GM23248 (cell line): ENCODE data around the gene AGRN. TPM values are rescaled to one million over a fixed set of nuclear protein-coding genes. Genes with fewer than 3 reads are reported as not detected.

ENCODE experiments used
- DNase-seq: peaks from one replicate; pipeline ENCODE4 v3.0.0-alpha.2; 2015
- H2AFZ ChIP-seq: fragments of 200-600 bp; sonication (generic); 2 replicates; pipeline ENCODE4 v1.6.1; 2016; ENCODE audit warnings: antibody characterized with exemption
- H3F3A ChIP-seq: fragments of 200-600 bp; sonication (generic); 2 replicates; pipeline ENCODE4 v1.6.1; 2016; ENCODE audit warnings: mild to moderate bottlenecking, antibody characterized with exemption, mixed run types; ENCODE audit not compliant: insufficient read depth
- H3K27ac ChIP-seq: fragments of 200-600 bp; sonication (generic); 2 replicates; pipeline ENCODE4 v1.5.1; 2016; ENCODE audit warnings: mild to moderate bottlenecking
- H3K27me3 ChIP-seq: fragments of 200-600 bp; sonication (generic); replicated peaks from 2 replicates; pipeline ENCODE4 v1.6.1; 2016; ENCODE audit warnings: mild to moderate bottlenecking; ENCODE audit not compliant: insufficient read depth
- H3K36me3 ChIP-seq: fragments of 200-600 bp; sonication (generic); 2 replicates; pipeline ENCODE4 v1.6.1; 2016; ENCODE audit warnings: low read depth, mild to moderate bottlenecking
- H3K4me1 ChIP-seq: fragments of 200-600 bp; sonication (generic); 2 replicates; pipeline ENCODE4 v1.6.1; 2016; ENCODE audit warnings: mild to moderate bottlenecking; ENCODE audit not compliant: insufficient read depth
- H3K4me2 ChIP-seq: fragments of 200-600 bp; sonication (generic); one replicate; pipeline ENCODE4 v1.6.1; 2016; ENCODE audit warnings: mild to moderate bottlenecking; ENCODE audit not compliant: unreplicated experiment
- H3K4me3 ChIP-seq: fragments of 200-600 bp; sonication (generic); 2 replicates; pipeline ENCODE4 v1.5.1; 2016; ENCODE audit warnings: mild to moderate bottlenecking
- H3K79me2 ChIP-seq: fragments of 200-600 bp; sonication (generic); 2 replicates; pipeline ENCODE4 v1.6.1; 2016; ENCODE audit warnings: mild to moderate bottlenecking; ENCODE audit not compliant: insufficient read depth
- H3K9ac ChIP-seq: fragments of 200-600 bp; sonication (generic); 2 replicates; pipeline ENCODE4 v1.6.1; 2016; ENCODE audit warnings: mild to moderate bottlenecking
- H3K9me2 ChIP-seq: fragments of 200-600 bp; sonication (generic); 2 replicates; pipeline ENCODE4 v1.6.1; 2016; ENCODE audit warnings: mixed run types, mild to moderate bottlenecking, moderate library complexity; ENCODE audit not compliant: insufficient read depth
- H3K9me3 ChIP-seq: fragments of 200-600 bp; sonication (generic); one replicate; pipeline ENCODE4 v1.6.1; 2017; ENCODE audit warnings: low read depth
- H4K20me1 ChIP-seq: fragments of 200-600 bp; sonication (generic); 2 replicates; pipeline ENCODE4 v1.6.0; 2016; ENCODE audit not compliant: insufficient read depth
- EZH2 ChIP-seq: fragments of 200-600 bp; sonication (generic); IDR thresholded peaks from 2 replicates; pipeline ENCODE4 v1.6.1; 2018; ENCODE audit warnings: antibody characterized with exemption, mild to moderate bottlenecking; ENCODE audit not compliant: insufficient read depth, poor library complexity, severe bottlenecking
- EZH2phosphoT487 ChIP-seq: fragments of 200-600 bp; sonication (generic); IDR thresholded peaks from 2 replicates; pipeline ENCODE4 v1.6.1; 2018; ENCODE audit warnings: antibody characterized with exemption, moderate library complexity, mild to moderate bottlenecking, low read depth; ENCODE audit not compliant: insufficient read depth
- WGBS, 2 experiments: methylation state at CpG; one replicate each; pipeline ENCODE4 v1.1.6; 2015 to 2017; ENCODE audit warnings: low lambda C conversion rate in 2 of 2, low coverage in 1 of 2; ENCODE audit errors: missing lambda C conversion rate in 2 of 2; 5-methylcytosine and 5-hydroxymethylcytosine counted together
- in situ Hi-C: fragments of 300-500 bp; cut with MboI; formaldehyde crosslinking; loops from 2 replicates; pipeline ENCODE4 v1.15.0; 2020
- polyA plus RNA-seq: library from polyadenylated mRNA; unstranded; fragments of >200 nt; fragmentation: Nextera tagmentation; extraction: Ambion mirVana; gene quantifications from 2 replicates; pipeline ENCODE4 v1.2.1, GENCODE V29; 2016
- total RNA-seq: library from RNA; depleted of rRNA; stranded (reverse); fragments of >200 nt; shearing (Covaris generic); gene quantifications from 2 replicates; pipeline ENCODE4 v1.2.3, GENCODE V29; 2014

AGRN gene
- total and polyA plus RNA-seq, 2 experiments from 2014 or later = 1.4 to 43.2 TPM

GRCh38 chr1:1058921-1059493 lies 39.1 kb downstream of the AGRN start:
- H2AFZ ChIP-seq = peak overlapping the region; percentile 54
- H3K27me3 ChIP-seq = peaks cover 24% of the 10 kb centered on the region
- H3K4me3 ChIP-seq = peak overlapping the region; percentile 66
- H3K4me2 ChIP-seq = peak overlapping the region; percentile 66
- no peaks in the 10 kb centered on the region for H3K4me1 ChIP-seq
- no peaks in the 10 kb centered on the region for H3K9me2 ChIP-seq
- TF ChIP-seq EZH2 (no peak), EZH2phosphoT487 (no peak)
- no peaks in the 10 kb centered on the region for H3K36me3 ChIP-seq
- H3K27ac ChIP-seq = no peak overlapping the region
- H3F3A ChIP-seq = no peaks in the 10 kb centered on the region
- in situ Hi-C loops = no loop called here
- no peaks in the 10 kb centered on the region for H3K9me3 ChIP-seq
- H3K9ac ChIP-seq = no peak overlapping the region
- H3K79me2 ChIP-seq = no peaks in the 10 kb centered on the region
- 3 to 7% methylated on average over 22 to 45 of the region's 48 CpGs for WGBS, 2 experiments
- DNase-seq = peak; percentile 41
- H4K20me1 ChIP-seq = no peaks in the 10 kb centered on the region

DNA sequence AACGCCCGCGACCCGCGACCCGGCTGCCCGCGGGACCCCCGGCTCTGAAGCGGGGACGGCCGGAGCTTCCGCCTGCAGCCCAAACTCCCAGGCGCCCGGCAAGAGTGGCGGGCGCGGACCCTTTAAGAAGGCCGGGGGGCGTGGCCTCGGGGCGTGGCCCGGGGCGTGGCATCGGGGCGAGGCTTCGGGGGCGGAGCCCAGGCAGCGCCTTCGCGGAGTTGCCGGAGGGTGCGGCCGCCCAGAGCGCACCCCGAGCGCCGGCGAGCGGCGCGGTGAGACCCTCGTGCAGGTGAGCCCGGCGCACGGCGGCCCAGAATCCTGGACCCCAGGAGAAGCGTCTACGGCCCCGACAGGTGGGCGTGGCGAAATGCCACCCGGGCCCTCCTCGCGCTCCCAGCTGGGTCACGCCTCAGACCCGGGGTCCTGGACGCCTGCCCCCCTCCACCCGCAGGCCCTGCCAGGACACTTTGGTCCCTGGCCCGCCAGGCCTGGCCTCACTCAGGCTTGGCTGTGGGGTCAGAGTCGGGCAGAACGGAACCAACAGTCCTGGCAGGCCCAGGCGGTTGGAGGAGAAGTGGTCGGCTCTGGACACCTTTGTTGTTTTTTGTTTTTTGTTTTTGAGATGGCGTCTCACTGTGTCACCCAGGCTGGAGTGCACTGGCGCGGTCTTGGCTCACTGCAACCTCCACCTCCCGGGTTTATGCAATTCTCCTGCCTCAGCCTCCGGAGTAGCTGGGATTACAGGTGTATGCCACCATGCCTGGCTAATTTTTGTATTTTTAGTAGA lies 39.8 kb downstream of the AGRN start:
- H3K4me3 ChIP-seq = peak overlapping the region; percentile 66
- no peak overlapping the region for H3K9ac ChIP-seq
- H3K4me1 ChIP-seq = no peaks in the 10 kb centered on the region
- no peaks in the 10 kb centered on the region for H3F3A ChIP-seq
- peak overlapping the region; percentile 39 for H3K4me2 ChIP-seq
- 5 to 6% methylated on average over 35 to 45 of the region's 69 CpGs for WGBS, 2 experiments
- H3K9me3 ChIP-seq = no peaks in the 10 kb centered on the region
- H4K20me1 ChIP-seq = no peaks in the 10 kb centered on the region
- H2AFZ ChIP-seq = peak overlapping the region; percentile 54
- peak; percentile 89 for DNase-seq
- no peaks in the 10 kb centered on the region for H3K9me2 ChIP-seq
- H3K79me2 ChIP-seq = no peaks in the 10 kb centered on the region
- TF ChIP-seq EZH2 (no peak), EZH2phosphoT487 (no peak)
- H3K27me3 ChIP-seq = peaks cover 24% of the 10 kb centered on the region
- H3K36me3 ChIP-seq = no peaks in the 10 kb centered on the region
- no peak overlapping the region for H3K27ac ChIP-seq
- in situ Hi-C loops = no loop called here

DNA sequence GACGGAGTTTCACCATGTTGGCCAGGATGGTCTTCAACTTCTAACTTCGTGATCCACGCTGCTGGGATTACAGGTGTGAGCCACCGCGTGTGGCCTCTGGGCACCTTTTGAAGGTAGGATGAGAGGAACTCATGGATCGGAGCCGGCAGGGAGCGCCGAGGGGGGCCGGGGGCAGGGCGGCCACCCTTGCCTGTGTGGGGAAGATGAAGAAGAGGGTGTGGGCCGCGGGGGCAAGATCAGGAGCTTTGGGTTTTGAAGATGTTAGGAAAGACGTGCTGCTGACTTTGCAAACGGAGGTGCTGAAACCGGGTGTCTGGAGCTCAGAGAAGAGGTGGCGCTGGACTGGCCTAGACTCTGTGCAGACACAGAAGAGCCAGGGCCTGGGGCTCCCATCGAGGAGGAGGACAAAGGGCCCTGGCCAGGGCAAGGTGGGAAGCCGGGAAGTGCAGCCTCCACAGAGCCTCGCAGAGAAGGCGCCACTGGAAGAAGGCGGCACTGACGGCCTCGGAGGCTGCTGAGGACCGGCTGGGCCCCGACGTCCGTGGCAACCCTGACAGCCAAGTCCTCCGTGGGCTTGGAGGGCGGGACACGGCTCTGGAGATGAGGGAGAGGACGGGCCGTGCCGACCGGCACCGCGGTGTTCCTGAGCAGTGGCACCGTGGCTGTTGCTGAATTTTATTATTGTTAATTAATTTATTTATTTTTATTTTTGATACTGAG lies 40.5 kb downstream of the AGRN start:
- Histone ChIP-seq H3K4me2 (no peak overlapping the region), H3F3A (no peaks in the 10 kb centered on the region), H3K79me2 (no peaks in the 10 kb centered on the region), H3K4me1 (no peaks in the 10 kb centered on the region), H3K9ac (no peak overlapping the region), H3K4me3 (no peak overlapping the region), H3K9me3 (no peaks in the 10 kb centered on the region), H2AFZ (no peak overlapping the region), H3K36me3 (no peaks in the 10 kb centered on the region), H4K20me1 (no peaks in the 10 kb centered on the region), H3K9me2 (no peaks in the 10 kb centered on the region), H3K27me3 (peaks cover 24% of the 10 kb centered on the region), H3K27ac (no peak overlapping the region)
- TF ChIP-seq EZH2 = peak; percentile 87
- TF ChIP-seq EZH2phosphoT487 = no peak
- no peak for DNase-seq
- in situ Hi-C loops = no loop called here
- WGBS, 2 experiments = 26 to 30% methylated on average over 37 of the region's 38 CpGs

DNA sequence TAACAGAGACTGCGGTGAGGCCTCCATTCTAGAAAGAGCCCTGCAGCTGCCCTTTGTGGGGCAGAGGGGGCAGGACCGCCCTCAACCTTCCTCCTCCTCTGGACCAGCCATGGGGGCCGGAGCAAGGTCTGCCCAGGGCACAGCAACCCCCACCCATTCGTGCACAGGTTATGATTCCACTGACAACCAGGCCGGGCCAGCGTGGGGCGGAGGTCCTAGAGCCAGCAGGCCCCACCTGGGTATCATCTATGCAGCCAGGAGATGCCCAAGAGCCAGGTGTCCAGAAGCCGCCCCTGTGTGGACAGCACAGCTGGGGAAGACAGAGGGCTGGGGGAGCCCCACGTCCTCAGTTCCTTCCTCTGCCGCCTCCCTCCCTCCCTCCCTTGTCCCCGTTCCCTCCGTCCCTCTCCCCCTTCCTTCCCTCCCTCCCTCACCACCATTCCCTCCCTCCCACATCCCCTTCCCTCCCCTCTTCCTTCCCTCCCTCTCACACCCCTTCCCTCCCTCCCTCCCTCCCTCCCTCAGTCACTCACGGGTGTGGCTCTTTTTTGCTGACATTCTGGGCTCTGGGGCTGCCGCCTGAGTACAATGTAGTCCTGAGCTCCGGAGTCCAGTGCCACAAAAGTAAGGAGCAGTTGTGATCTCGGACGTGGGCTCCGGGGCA lies 41.9 kb downstream of the AGRN start:
- no peaks in the 10 kb centered on the region for H3K4me1 ChIP-seq
- no peaks in the 10 kb centered on the region for H3F3A ChIP-seq
- H3K9me3 ChIP-seq = no peaks in the 10 kb centered on the region
- H3K79me2 ChIP-seq = no peaks in the 10 kb centered on the region
- H3K36me3 ChIP-seq = no peaks in the 10 kb centered on the region
- H3K4me3 ChIP-seq = no peak overlapping the region
- TF ChIP-seq EZH2phosphoT487 = no peak
- no peak for TF ChIP-seq EZH2
- no peaks in the 10 kb centered on the region for H3K9me2 ChIP-seq
- H3K27ac ChIP-seq = no peak overlapping the region
- no peak overlapping the region for H2AFZ ChIP-seq
- no peaks in the 10 kb centered on the region for H4K20me1 ChIP-seq
- WGBS, 2 experiments = 46 to 52% methylated on average over 13 to 16 of the region's 18 CpGs
- H3K27me3 ChIP-seq = peaks cover 24% of the 10 kb centered on the region
- DNase-seq = peak; percentile 28
- no peak overlapping the region for H3K4me2 ChIP-seq
- H3K9ac ChIP-seq = no peak overlapping the region
- in situ Hi-C loops = no loop called here
